ENCODE results near the gene RPS6KA3.
A peak's percentile ranks its signal among the peaks of the same experiment; 100 is the strongest.
"Not testable (repeated sequence)": the region's sequence is repeated elsewhere in the genome, so short reads cannot be mapped to it uniquely, and the experiment has no call there.

The RPS6KA3 gene

DNA sequence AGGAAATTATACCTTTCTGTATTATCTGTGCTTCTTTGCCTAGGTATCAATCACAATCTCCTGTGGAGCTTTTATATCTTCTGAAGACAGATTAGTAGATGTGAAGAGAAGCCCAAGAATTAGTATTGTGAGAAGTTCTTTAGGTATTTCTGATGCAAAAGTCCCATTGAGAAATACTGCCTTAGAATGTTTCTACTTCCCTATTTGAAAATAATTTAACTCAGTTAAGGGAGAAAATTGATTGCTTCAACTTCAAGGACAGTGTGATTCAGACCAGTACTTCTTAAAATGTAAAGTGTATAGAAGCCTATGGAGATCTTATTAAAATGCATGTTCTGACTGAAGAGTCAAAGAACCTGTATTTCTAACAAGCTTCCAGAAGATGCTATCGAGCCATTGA is 134.0 kb downstream of the RPS6KA3 start:
- WGBS, 2 experiments: 96 to 100% methylated on average over 1 of the region's 1 CpG

DNA sequence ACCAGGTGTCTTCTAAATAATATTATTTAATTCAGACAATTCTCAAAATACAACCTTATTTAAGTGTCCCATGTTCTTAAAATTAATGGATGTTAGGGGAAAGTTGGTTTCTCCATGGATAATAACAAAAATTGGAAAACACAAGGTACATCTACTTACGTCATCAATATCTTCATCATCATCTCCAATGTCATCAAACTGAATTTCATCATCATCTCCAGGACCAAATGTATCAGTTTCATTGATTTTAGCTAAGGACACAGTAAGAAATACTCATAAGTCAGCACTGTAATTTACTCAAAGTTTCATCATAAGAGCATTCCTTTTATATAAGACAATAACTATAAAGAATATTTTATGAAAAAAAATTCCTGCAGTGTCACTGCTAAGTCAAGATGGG is 136.4 kb downstream of the RPS6KA3 start:
- WGBS, 2 experiments: 94 to 100% methylated on average over 1 of the region's 1 CpG
- no peaks in the 10 kb centered on the region for H3K36me3 ChIP-seq (ENCODE audit: control insufficient read depth, insufficient read depth, low read length)
- H3K4me3 ChIP-seq (ENCODE audit: insufficient read depth, low read depth, low read length): no peak overlapping the region
- H3K27me3 ChIP-seq (ENCODE audit: control insufficient read depth, insufficient read depth, low read length, poor library complexity, severe bottlenecking): no peaks in the 10 kb centered on the region
- H3K9me3 ChIP-seq (ENCODE audit: control insufficient read depth, low read length): no peaks in the 10 kb centered on the region
- H3K4me1 ChIP-seq (ENCODE audit: control insufficient read depth, insufficient read depth, low read length): no peaks in the 10 kb centered on the region
- no peak overlapping the region for H3K27ac ChIP-seq (ENCODE audit: insufficient read depth, low read depth, low read length, poor library complexity, severe bottlenecking)

More for the DNA sequence above, 134.0 kb downstream of the RPS6KA3 start:
- H3K4me3 ChIP-seq (ENCODE audit: insufficient read depth, low read depth, low read length): no peak overlapping the region
- no peaks in the 10 kb centered on the region for H3K9me3 ChIP-seq (ENCODE audit: control insufficient read depth, low read length)
- H3K4me1 ChIP-seq (ENCODE audit: control insufficient read depth, insufficient read depth, low read length): no peaks in the 10 kb centered on the region
- H3K27ac ChIP-seq (ENCODE audit: insufficient read depth, low read depth, low read length, poor library complexity, severe bottlenecking): no peak overlapping the region
- peaks cover 4% of the 10 kb centered on the region for H3K36me3 ChIP-seq (ENCODE audit: control insufficient read depth, insufficient read depth, low read length)
- H3K27me3 ChIP-seq (ENCODE audit: control insufficient read depth, insufficient read depth, low read length, poor library complexity, severe bottlenecking): no peaks in the 10 kb centered on the region

DNA sequence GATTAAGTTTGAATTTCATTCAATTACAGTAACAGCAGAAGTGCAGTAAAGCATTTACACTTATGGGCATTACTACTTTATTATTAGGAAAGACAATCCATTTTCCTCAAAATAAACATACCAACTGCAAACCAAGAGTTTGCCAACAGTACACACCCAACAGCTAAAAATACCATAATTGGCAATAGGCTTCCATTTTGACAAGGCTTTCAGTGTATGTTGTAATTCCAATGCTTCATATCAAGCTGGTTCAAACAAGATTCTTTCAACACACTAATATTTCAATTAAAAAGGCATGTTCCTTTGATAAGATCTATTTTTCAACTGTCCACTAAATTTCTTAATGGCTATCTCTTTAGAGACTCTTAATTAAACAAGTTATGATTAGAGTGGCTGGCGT is 137.2 kb downstream of the RPS6KA3 start:
- Histone ChIP-seq H3K27ac (ENCODE audit: insufficient read depth, low read depth, low read length, poor library complexity, severe bottlenecking) (no peak overlapping the region), H3K4me3 (ENCODE audit: insufficient read depth, low read depth, low read length) (no peak overlapping the region), H3K9me3 (ENCODE audit: control insufficient read depth, low read length) (no peaks in the 10 kb centered on the region), H3K36me3 (ENCODE audit: control insufficient read depth, insufficient read depth, low read length) (no peaks in the 10 kb centered on the region), H3K27me3 (ENCODE audit: control insufficient read depth, insufficient read depth, low read length, poor library complexity, severe bottlenecking) (no peaks in the 10 kb centered on the region), H3K4me1 (ENCODE audit: control insufficient read depth, insufficient read depth, low read length) (no peaks in the 10 kb centered on the region)
- 100% methylated on average over 1 of the region's 1 CpG for WGBS, 2 experiments

DNA sequence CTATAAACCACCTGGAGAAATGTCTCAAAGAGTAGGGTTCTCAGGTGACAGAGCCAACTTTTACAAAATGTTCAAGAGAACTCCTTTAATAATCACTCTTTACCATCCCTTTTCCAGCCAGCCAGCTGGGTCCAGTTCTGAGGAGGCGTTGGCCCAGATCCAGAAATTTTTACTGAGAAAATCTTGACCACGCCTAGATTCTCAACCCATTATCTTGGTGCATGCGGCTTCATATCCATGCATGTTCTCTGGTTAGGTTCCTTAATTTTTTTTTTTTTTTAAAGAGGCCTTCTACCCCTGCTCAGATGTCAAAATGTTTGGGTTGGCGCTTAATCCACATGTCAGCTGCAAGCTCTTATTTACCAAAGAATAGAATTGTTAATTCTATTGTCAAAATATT is 138.0 kb downstream of the RPS6KA3 start:
- H3K27me3 ChIP-seq (ENCODE audit: control insufficient read depth, insufficient read depth, low read length, poor library complexity, severe bottlenecking): no peaks in the 10 kb centered on the region

DNA sequence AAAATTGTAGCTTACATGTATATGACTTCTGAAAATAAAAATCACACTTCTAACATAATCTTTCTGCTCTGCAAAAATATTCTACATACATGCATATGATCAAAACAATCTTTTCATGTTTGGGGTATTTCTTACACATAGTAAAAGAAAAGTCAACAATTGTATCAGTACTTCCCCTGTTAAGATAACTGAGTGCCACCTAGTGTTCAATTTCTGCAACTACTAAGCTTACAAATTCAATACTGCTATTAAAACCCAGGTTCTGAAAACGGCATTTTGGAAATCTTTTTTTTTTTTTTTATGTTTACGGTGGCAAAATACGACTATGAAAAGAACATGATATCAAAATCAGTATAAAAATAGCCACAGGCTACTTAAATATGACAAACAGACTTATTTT is 139.3 kb downstream of the RPS6KA3 start:
- not testable (repeated sequence) for H3K36me3 ChIP-seq (ENCODE audit: control insufficient read depth, insufficient read depth, low read length); H3K9me3 ChIP-seq (ENCODE audit: control insufficient read depth, low read length); H3K27ac ChIP-seq (ENCODE audit: insufficient read depth, low read depth, low read length, poor library complexity, severe bottlenecking); H3K4me1 ChIP-seq (ENCODE audit: control insufficient read depth, insufficient read depth, low read length); H3K4me3 ChIP-seq (ENCODE audit: insufficient read depth, low read depth, low read length); H3K27me3 ChIP-seq (ENCODE audit: control insufficient read depth, insufficient read depth, low read length, poor library complexity, severe bottlenecking)
- WGBS, 2 experiments: no CpG with 5 or more reads among the region's 3 CpGs

More for the DNA sequence above, 138.0 kb downstream of the RPS6KA3 start:
- Histone ChIP-seq H3K4me3 (ENCODE audit: insufficient read depth, low read depth, low read length) (no peak overlapping the region), H3K27ac (ENCODE audit: insufficient read depth, low read depth, low read length, poor library complexity, severe bottlenecking) (no peak overlapping the region), H3K4me1 (ENCODE audit: control insufficient read depth, insufficient read depth, low read length) (no peaks in the 10 kb centered on the region), H3K9me3 (ENCODE audit: control insufficient read depth, low read length) (no peaks in the 10 kb centered on the region), H3K36me3 (ENCODE audit: control insufficient read depth, insufficient read depth, low read length) (no peaks in the 10 kb centered on the region)
- 97 to 98% methylated on average over 3 of the region's 4 CpGs for WGBS, 2 experiments

DNA sequence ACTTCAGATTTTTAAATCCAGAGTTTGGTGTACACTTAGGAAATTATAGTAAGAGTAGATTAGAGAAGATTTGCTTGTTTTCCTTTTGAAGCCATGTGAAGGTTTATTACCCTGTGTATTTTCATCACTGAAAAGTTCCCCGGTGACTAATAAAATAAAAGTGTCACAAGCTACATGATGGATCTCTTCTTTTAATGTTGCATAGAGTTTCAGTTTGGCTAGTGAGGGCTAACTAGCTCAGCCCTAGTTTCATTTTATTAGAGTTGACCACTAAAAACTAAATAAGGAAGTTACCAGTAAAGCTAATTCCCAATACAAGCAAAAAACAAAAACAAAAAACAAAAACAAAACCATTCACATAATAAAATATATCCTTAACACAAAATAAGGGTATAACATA is 139.9 kb downstream of the RPS6KA3 start:
- not testable (repeated sequence) for H3K4me1 ChIP-seq (ENCODE audit: control insufficient read depth, insufficient read depth, low read length); H3K36me3 ChIP-seq (ENCODE audit: control insufficient read depth, insufficient read depth, low read length); H3K27me3 ChIP-seq (ENCODE audit: control insufficient read depth, insufficient read depth, low read length, poor library complexity, severe bottlenecking); H3K27ac ChIP-seq (ENCODE audit: insufficient read depth, low read depth, low read length, poor library complexity, severe bottlenecking); H3K4me3 ChIP-seq (ENCODE audit: insufficient read depth, low read depth, low read length); H3K9me3 ChIP-seq (ENCODE audit: control insufficient read depth, low read length)
- WGBS, 2 experiments: no CpG with 5 or more reads among the region's 1 CpG

DNA sequence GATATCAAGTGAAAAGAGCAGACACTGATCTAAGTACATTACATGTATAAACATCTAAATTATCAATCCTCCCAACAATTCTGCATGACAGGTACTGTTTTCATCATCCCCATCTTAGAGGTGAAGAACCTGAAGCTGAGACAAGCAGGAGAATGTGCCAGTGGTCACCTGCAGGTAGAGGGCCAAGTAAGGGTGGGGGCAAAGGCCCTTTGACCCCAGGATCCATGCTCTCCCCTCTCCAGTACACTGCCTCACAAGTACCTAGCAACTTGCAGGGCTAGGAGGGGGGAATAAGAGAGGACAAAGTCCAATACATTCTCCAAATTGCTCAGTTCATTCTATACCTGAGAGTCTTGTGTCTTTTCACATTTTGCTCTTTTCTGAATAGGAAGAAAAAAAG is 141.7 kb downstream of the RPS6KA3 start:
- no peaks in the 10 kb centered on the region for H3K36me3 ChIP-seq (ENCODE audit: control insufficient read depth, insufficient read depth, low read length)
- no peak overlapping the region for H3K27ac ChIP-seq (ENCODE audit: insufficient read depth, low read depth, low read length, poor library complexity, severe bottlenecking)
- H3K27me3 ChIP-seq (ENCODE audit: control insufficient read depth, insufficient read depth, low read length, poor library complexity, severe bottlenecking): no peaks in the 10 kb centered on the region
- no peaks in the 10 kb centered on the region for H3K9me3 ChIP-seq (ENCODE audit: control insufficient read depth, low read length)
- no peaks in the 10 kb centered on the region for H3K4me1 ChIP-seq (ENCODE audit: control insufficient read depth, insufficient read depth, low read length)
- H3K4me3 ChIP-seq (ENCODE audit: insufficient read depth, low read depth, low read length): no peak overlapping the region

DNA sequence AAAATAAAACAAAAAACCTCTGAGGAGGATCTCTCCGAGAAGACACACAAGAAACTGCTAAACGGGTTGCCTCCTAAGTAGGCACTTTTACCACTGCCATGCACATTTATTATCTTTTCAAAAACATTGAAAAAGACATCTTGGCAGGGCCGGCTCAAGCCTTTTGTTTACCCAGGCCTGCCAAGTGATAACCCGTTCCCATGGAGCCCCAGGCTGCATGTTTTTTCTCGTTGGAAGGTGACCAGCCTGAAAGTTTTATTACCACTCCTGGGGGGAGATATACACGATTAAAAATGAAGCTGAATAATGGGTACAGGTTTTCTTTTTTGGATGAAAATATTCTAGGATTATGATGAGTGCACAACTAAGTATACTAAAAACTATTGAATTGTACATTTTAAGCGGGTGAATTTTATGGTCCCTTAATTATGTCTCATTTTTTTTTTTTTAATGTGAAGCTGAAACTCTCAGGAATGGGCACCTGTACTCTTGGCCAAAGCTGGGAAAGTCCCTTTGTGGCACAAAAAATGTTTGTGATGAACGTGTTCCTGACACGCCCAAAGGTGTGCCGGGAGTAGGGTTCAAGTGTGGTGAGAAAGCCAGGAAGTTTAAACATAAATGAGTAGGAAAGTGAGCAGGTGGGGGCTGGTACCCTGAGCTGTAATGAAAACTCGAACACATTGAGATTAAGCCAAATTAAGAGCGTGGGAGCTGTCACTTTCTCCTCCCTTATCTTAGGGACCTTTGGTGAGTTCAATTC is 148.5 kb downstream of the RPS6KA3 start:
- WGBS, 2 experiments: 87 to 89% methylated on average over 11 to 12 of the region's 12 CpGs
- H3K4me1 ChIP-seq (ENCODE audit: control insufficient read depth, insufficient read depth, low read length): no peaks in the 10 kb centered on the region
- H3K9me3 ChIP-seq (ENCODE audit: control insufficient read depth, low read length): no peaks in the 10 kb centered on the region
- peaks cover 33% of the 10 kb centered on the region for H3K27me3 ChIP-seq (ENCODE audit: control insufficient read depth, insufficient read depth, low read length, poor library complexity, severe bottlenecking)
- no peak overlapping the region for H3K4me3 ChIP-seq (ENCODE audit: insufficient read depth, low read depth, low read length)
- H3K36me3 ChIP-seq (ENCODE audit: control insufficient read depth, insufficient read depth, low read length): no peaks in the 10 kb centered on the region
- H3K27ac ChIP-seq (ENCODE audit: insufficient read depth, low read depth, low read length, poor library complexity, severe bottlenecking): no peak overlapping the region

DNA sequence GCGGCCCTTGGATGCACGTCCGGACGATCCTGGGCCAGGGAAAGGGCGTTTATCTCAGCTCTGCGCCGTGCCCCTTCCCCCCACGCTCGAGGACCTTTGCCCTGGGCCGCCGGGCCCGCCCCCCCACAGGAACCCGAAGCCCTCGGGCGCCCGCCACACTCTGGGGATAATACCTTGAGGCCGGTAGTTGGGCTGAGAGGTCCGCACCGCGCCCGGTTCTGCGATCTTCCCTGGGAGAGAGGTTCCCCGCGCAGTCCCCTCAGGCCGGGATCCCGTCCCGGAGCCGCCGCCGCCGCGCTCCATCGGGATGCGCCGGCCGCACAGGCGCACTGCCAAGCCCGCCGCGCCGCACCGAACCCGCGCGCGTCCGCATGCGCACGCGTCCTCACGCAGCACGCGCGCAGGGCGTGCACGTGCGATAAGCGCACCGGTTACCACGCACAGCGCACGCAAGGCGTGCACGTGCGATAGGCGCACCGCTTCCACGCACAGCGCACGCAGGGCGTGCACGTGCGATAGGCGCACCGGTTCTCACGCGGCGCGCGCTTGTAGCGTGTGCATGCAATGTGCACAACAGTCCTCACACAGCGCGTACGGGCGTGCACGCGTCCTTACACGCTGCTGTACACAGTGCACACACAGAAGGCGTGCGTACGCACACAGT is 150.0 kb downstream of the RPS6KA3 start, which contains the start of gene MAP7D2:
Gene MAP7D2, minus strand, starts transcription at position 331 of the 664 bp plus-strand sequence. Its CDS starts 28 bp downstream, at position 303.
- H3K4me3 ChIP-seq (ENCODE audit: insufficient read depth, low read depth, low read length): peak within 1 kb of the TSS; percentile 22
- H3K4me1 ChIP-seq (ENCODE audit: control insufficient read depth, insufficient read depth, low read length): no peaks in the 10 kb centered on the region
- H3K9me3 ChIP-seq (ENCODE audit: control insufficient read depth, low read length): no peaks in the 10 kb centered on the region
- no peaks in the 10 kb centered on the region for H3K36me3 ChIP-seq (ENCODE audit: control insufficient read depth, insufficient read depth, low read length)
- no peak within 1 kb of the TSS for H3K27ac ChIP-seq (ENCODE audit: insufficient read depth, low read depth, low read length, poor library complexity, severe bottlenecking)
- H3K27me3 ChIP-seq (ENCODE audit: control insufficient read depth, insufficient read depth, low read length, poor library complexity, severe bottlenecking): peaks cover 33% of the 10 kb centered on the region
- WGBS, 2 experiments: 34% methylated on average over 91 of the region's 91 CpGs

DNA sequence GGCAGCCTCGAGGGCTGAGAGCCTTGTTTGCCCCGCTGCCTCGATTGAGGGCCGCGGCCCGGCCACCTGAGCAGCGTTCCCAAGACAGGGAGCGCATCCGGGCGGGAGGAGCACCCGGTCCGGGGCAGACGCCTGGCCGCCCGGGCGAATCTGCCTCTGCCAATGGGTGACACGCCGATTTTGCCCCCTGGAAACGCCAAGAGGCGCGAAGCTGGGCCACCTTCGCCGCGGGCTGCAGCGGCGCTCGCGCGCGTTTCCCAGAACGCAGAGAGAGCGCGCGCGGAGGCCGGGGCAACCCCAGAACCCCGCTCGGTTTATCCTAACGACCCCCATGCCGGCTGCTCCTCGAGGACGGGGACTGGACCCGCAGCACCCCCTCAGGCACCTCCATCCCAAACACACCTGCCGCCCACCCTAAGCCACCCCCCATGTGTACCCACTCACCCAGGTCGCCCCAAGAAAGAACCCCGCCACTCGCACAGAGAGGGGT is 150.6 kb downstream of the RPS6KA3 start:
- Histone ChIP-seq H3K36me3 (ENCODE audit: control insufficient read depth, insufficient read depth, low read length) (no peaks in the 10 kb centered on the region), H3K4me3 (ENCODE audit: insufficient read depth, low read depth, low read length) (peak overlapping the region; percentile 22), H3K9me3 (ENCODE audit: control insufficient read depth, low read length) (no peaks in the 10 kb centered on the region), H3K27ac (ENCODE audit: insufficient read depth, low read depth, low read length, poor library complexity, severe bottlenecking) (no peak overlapping the region), H3K27me3 (ENCODE audit: control insufficient read depth, insufficient read depth, low read length, poor library complexity, severe bottlenecking) (peaks cover 33% of the 10 kb centered on the region), H3K4me1 (ENCODE audit: control insufficient read depth, insufficient read depth, low read length) (no peaks in the 10 kb centered on the region)
- 2 to 3% methylated on average over 47 of the region's 47 CpGs for WGBS, 2 experiments

Measured in ectodermal cell (in vitro differentiated cells).